GM23248 (cell line): ENCODE results near the gene RAPGEF4.

Experiments
- EZH2 ChIP-seq: fragments of 200-600 bp; sonication (generic); IDR thresholded peaks from 2 replicates; pipeline ENCODE4 v1.6.1; 2018; ENCODE audit warnings: antibody characterized with exemption, mild to moderate bottlenecking; ENCODE audit not compliant: insufficient read depth, poor library complexity, severe bottlenecking
- EZH2phosphoT487 ChIP-seq: fragments of 200-600 bp; sonication (generic); IDR thresholded peaks from 2 replicates; pipeline ENCODE4 v1.6.1; 2018; ENCODE audit warnings: antibody characterized with exemption, moderate library complexity, mild to moderate bottlenecking, low read depth; ENCODE audit not compliant: insufficient read depth

- TF ChIP-seq EZH2 (no peak), EZH2phosphoT487 (no peak)
Observed at GRCh38 chr2:172848519-172848918, 112.9 kb downstream of the RAPGEF4 start.
